ENCODE measurements around the gene SLC22A1.
"Not testable (repeated sequence)": the region's sequence is repeated elsewhere in the genome, so short reads cannot be mapped to it uniquely, and the experiment has no call there.

SLC22A1 gene

DNA sequence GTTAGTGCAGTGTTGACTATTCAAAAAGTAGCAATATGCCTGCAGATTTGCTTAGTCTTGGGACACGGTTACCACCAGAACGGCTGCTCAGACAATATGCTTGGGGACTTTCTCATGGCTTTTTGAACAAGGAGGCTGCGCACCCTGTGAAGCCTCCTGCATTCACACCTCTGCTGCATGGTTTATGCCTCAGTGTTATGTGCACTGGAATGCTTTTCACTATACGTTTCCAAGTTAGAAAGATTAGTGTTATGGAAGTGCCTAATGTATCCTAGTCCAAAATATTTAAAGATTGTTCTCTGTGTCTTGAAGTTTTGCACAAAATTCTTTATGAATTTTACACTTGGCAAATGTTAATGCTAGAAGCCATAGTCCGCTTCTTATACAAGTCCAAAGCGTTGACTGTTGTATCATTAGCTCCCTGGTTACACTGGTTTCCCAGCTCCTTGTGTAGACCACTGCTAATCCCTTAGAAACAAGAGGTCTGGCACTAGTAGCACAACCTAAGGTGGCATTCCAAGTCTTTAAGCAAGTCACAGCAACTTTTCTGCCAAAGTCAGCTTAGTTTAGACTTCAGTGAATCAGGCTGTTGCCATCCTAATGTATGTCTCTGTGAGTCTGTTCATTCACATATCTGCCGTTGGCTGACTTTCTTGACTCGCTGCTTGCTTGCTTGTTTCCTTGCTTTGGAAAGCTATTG is 26.3 kb upstream of the SLC22A1 start:
- DNase-seq = no peak

- DNase-seq = no peak
Observed at GRCh38 chr6:160101277-160102205, 20.1 kb upstream of the SLC22A1 start.

DNA sequence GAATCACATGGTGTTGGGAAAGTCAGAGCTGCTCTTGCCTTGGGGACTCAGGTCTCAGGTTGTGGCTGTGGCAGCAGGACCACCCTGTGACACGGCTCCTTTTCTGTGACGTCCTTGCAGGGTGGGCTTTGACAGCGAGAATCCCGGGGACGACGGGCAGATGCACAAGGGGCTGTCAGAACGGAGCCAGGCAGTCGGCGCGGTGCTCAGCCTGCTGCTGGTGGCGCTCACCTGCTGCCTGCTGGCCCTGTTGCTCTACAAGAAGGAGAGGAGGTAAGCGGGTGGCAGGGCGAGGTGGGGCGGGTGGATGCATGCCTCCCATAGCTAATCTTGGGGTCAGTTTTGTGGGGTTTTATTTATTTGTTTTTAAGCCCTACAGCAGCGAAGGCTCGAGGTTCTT is 19.2 kb upstream of the SLC22A1 start:
- no peak for DNase-seq

- peak; percentile 11 to 21 for DNase-seq
Observed at GRCh38 chr6:160102956-160103824, 18.4 kb upstream of the SLC22A1 start.

- no peak for DNase-seq
Observed at GRCh38 chr6:160103825-160104100, 17.9 kb upstream of the SLC22A1 start.

DNA sequence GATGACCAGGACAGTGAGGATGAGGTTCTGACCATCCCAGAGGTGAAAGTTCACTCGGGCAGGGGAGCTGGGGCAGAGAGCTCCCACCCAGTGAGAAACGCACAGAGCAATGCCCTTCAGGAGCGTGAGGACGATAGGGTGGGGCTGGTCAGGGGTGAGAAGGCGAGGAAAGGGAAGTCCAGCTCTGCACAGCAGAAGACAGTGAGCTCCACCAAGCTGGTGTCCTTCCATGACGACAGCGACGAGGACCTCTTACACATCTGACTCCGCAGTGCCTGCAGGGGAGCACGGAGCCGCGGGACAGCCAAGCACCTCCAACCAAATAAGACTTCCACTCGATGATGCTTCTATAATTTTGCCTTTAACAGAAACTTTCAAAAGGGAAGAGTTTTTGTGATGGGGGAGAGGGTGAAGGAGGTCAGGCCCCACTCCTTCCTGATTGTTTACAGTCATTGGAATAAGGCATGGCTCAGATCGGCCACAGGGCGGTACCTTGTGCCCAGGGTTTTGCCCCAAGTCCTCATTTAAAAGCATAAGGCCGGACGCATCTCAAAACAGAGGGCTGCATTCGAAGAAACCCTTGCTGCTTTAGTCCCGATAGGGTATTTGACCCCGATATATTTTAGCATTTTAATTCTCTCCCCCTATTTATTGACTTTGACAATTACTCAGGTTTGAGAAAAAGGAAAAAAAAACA is 16.6 kb upstream of the SLC22A1 start:
- no peak for DNase-seq

DNA sequence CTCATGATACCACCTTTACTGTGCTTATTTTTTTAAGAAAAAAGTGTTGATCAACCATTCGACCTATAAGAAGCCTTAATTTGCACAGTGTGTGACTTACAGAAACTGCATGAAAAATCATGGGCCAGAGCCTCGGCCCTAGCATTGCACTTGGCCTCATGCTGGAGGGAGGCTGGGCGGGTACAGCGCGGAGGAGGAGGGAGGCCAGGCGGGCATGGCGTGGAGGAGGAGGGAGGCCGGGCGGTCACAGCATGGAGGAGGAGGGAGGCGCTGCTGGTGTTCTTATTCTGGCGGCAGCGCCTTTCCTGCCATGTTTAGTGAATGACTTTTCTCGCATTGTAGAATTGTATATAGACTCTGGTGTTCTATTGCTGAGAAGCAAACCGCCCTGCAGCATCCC is 15.6 kb upstream of the SLC22A1 start:
- no peak for DNase-seq

- no peak for DNase-seq
Observed at GRCh38 chr6:160106701-160107100, 14.9 kb upstream of the SLC22A1 start.

DNA sequence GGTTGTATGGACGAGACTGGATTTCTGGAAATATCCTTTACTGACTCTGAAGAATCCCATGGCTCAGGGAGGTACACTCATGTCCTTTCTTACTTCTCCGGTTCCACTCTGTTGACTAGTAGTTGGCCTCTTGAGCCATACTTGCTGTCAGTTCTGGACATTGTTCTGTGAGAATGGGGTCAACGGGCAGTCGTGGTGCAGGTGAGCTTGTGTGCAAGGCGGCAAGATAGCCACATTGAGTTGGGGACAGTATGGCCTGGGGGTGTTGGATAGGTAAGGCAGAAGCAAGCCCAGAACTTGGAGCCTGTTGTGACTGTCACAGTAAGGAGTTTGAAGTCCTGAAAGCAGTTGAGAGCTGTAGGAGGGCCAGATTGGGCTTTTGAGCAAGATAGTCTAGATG is 13.5 kb upstream of the SLC22A1 start:
- DNase-seq = no peak

DNA sequence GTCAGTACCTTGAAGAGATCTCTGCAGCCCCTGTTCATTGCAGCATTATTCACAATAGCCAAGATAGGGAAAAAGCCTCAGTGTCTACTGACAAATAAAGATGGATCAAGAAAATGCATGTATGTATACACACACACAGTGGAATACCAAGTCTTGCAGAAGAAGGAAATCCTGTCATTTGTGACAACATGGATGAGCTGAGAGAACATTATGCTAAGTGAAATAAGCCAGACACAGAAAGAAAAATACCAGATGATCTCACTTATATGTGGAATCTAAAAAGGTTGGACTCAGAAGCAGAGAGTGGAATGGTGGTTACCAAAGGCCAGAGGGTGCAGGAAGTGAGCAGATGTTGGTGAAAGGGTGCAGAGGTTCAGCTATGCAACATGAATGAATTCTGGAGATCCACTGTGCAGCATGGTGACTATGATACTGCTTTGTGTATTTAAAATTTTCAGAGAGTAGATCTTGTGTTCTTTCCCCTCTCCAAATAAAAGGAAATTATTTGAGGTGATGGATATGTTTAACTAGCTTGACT is 11.0 kb upstream of the SLC22A1 start:
- DNase-seq = no peak

- no peak for DNase-seq
Observed at GRCh38 chr6:160111806-160112205, 9.8 kb upstream of the SLC22A1 start.

GRCh38 chr6:160112628-160113299 is 8.9 kb upstream of the SLC22A1 start:
- DNase-seq = no peak

GRCh38 chr6:160114536-160114935 is 7.1 kb upstream of the SLC22A1 start:
- not testable (repeated sequence) for DNase-seq

- no peak for DNase-seq
Observed at GRCh38 chr6:160115421-160115820, 6.2 kb upstream of the SLC22A1 start.

- DNase-seq = no peak
Observed at GRCh38 chr6:160116411-160116810, 5.2 kb upstream of the SLC22A1 start.

DNA sequence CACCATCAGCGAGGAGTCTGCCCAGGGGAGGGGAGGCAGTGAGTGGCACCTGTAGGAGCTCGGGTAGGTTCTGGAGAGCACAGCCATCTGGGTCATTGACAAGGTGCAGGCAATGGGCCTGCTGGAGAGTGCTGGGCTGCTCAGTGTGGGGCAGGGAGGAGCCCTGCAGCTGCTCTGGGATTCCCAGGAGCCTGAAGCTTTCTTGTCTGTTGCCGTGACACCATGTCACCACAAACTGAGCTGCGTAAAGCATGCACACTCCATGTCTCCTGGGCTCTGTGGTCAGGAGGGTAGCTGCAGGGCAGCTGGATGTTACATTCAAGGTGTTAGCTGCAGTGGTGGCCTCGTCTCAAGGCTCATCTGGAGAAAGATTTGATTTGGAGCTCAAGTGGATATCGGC is 4.5 kb upstream of the SLC22A1 start:
- DNase-seq = no peak

DNA sequence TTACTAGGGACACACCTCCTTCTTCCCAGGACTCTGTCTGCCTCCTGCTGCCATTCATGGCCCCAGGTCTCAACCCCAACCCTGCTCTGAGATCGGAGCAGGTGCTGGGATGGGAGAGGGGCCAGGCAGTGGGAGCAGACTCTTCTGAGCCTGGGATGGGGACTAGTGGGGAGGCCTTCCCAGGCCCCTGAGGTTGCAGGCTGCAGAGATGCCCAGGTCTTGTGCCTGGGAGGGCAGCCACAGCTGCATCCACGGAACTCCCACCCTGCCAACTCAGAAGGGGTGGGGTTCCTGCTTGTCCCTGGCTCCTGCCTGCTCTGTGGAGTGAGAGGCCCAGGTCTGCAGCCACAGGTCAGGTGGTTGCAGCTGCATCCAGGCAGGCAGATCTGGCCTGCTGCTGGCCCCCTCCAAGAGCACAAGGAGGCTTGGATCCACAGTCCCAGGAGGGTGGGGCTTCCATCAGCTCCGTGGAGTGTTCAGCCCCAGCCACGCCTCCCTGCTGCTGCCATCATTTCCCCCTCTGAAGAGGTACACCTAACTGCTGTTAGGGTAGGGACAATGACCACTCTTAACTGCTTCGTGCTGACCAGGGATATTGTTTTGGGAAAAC is 2.9 kb upstream of the SLC22A1 start:
- no peak for DNase-seq

DNA sequence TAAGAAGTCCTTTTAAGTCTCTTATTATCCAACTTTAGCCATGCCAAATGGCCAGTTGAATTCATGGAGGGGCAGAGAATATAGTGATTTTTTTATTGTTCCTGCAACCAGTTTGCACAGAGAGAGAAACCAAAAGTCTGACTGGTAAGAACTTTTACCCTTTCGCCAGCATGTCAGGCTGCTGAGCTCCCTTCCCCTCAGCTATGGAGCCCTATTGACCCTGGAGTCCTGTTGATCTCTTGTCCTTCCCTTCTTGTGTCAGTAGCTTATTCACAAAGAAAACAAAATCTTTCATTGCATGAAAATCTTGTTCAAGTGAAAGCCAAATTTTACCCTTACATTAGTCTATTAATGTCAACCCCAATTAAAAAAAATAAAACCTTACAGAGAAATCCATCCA is 1.5 kb upstream of the SLC22A1 start:
- no peak for DNase-seq

- DNase-seq = no peak
Observed at GRCh38 chr6:160121981-160122380, 366 bp downstream of the SLC22A1 start.

DNA sequence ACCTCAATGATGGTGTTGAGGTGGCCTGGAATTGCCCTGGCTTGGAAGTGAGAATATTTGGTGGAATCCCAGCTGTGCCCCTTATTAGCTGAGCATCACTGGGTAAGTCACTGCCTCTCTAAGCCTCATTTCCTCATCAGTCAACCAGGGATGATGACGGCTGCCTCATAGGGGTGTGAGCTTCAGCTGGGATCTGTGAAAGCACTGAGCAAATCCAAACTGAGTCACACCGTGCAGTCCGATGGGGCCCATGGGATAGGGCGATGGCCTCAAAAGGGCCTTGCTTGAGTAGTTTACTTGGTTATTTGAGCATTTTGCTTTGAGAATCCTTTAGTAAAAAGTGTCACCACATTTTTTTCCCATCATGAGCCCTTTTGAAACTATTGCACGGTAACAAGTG is 1.1 kb downstream of the SLC22A1 start:
- DNase-seq = no peak

DNA sequence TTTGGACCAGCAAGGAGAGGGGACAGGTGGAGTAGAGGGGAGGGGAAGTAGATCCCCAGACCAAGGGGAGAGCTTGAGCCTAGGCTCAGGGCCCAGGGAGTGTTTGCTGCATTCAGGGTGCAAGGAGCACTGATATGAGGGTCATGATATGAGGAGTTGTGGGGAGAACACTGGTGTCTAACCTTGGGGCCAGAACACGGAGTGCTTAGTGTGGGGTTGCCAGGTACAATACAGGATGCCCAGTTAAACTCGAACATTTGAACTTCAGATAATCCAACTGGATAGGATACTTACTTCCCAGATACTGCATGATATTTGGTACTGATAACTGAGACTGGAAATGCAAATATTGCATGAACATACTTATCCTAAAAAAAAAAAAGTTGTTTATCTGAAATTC is 2.4 kb downstream of the SLC22A1 start:
- no peak for DNase-seq

DNA sequence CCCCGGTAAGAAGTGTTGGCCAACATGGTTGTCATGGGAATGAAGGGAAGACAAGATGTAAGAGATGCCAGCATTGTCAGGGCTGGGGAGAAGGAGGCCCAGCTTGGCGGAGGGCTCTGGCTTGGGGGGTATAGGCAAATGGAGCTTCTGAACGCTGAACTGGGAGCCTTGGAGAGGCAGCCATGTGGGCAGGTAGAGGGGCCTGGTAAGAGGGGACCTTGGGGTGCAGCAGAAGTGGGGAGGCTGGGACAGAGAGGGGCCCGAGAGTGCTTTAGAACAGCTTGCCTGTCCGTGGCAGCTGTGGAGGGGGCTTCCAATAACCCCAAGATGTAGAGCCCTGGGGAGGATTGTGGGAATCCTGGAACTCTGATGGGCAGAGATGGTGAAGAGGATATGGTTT is 3.0 kb downstream of the SLC22A1 start:
- no peak for DNase-seq

Data from stimulated activated CD4-positive, alpha-beta T cell treated with anti-CD3 and anti-CD28 coated beads, Interleukin-2, amount 100 ng/mL, for 24 hours (primary cell).